ENCODE data around the gene C6orf120.
A peak's percentile ranks its signal among the peaks of the same experiment; 100 is the strongest.

C6orf120 gene

GRCh38 chr6:169701954-169702839 is at the start of gene C6orf120, which contains the start of gene WDR27:
TSS of gene C6orf120 (plus strand) at chr6:169702126. CDS start at chr6:169702460, 334 bp downstream.
TSS of gene WDR27 (minus strand) at chr6:169702029. CDS start at chr6:169689005, 13,024 bp downstream.
- peaks cover 60% of the 10 kb centered on the region for H3K79me2 ChIP-seq (ENCODE audit: low read length)

DNA sequence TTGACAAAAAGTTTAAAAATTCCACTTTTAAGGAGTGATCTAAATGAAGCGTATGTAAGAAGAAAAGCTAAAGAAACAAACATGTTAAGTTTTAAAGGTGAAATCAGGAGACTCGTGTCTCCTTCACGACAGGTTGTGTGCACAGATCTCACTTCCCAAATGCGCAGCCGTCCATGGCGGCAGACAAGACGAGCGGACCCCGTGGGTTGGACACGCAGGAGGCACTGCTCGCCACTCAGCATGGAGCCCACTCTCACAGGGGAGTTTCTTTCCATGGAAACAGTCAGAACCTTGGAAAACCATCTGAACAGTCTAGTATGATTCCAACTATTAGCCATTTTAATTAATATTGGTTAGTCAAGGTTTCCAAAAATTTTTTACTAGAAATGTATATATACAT is 49.0 kb upstream of the C6orf120 start:
- Histone ChIP-seq H3K4me1 (ENCODE audit: low read length) (peaks cover 6% of the 10 kb centered on the region; the same call in 1 of the 2 replicates), H3K4me3 (ENCODE audit: low read length) (no peak overlapping the region), H3K36me3 (replicated peaks; ENCODE audit: low read depth, low read length) (no peaks in the 10 kb centered on the region), H3K27ac (ENCODE audit: low read length) (no peak overlapping the region), H2AFZ (ENCODE audit: low read depth, low read length) (no peak overlapping the region), H3K9me3 (ENCODE audit: insufficient read depth, low read length) (no peaks in the 10 kb centered on the region), H3K79me2 (ENCODE audit: low read length) (no peaks in the 10 kb centered on the region), H4K20me1 (ENCODE audit: insufficient read depth, low read length) (no peaks in the 10 kb centered on the region), H3K4me2 (ENCODE audit: low read length) (no peak overlapping the region), H3K27me3 (ENCODE audit: low read depth, low read length) (no peaks in the 10 kb centered on the region), H3K9ac (ENCODE audit: low read length) (no peak overlapping the region)
- TF ChIP-seq CTCF (IDR thresholded peaks at IDR 0.05; ENCODE audit: low read depth, low read length) (no peak), EZH2phosphoT487 (IDR thresholded peaks at IDR 0.05; ENCODE audit: low read depth) (no peak)

More at GRCh38 chr6:169701954-169702839, at the start of gene C6orf120, which contains the start of gene WDR27:
- peak within 1 kb of the TSS; percentile 72; the same call in 1 of the 2 replicates for H2AFZ ChIP-seq (ENCODE audit: low read depth, low read length)
- peak within 1 kb of the TSS; percentile 97 for H3K4me3 ChIP-seq (ENCODE audit: low read length)
- peak within 1 kb of the TSS; percentile 70 for H3K27ac ChIP-seq (ENCODE audit: low read length)
- no peaks in the 10 kb centered on the region for H3K27me3 ChIP-seq (ENCODE audit: low read depth, low read length)
- H4K20me1 ChIP-seq (ENCODE audit: insufficient read depth, low read length): 0 out of 2 replicates have a peak, but pooled peaks cover 17% of the 10 kb centered on the region
- peak within 1 kb of the TSS; percentile 96 for H3K4me2 ChIP-seq (ENCODE audit: low read length)
- H3K36me3 ChIP-seq (replicated peaks; ENCODE audit: low read depth, low read length): peaks cover 3% of the 10 kb centered on the region
- peak within 1 kb of the TSS; percentile 94 for H3K9ac ChIP-seq (ENCODE audit: low read length)
- TF ChIP-seq EZH2phosphoT487 (IDR thresholded peaks at IDR 0.05; ENCODE audit: low read depth): no peak
- 0 out of 2 replicates have a peak, but pooled peaks have one; percentile 6 for TF ChIP-seq CTCF (IDR thresholded peaks at IDR 0.05; ENCODE audit: low read depth, low read length)
- peaks cover 22% of the 10 kb centered on the region for H3K4me1 ChIP-seq (ENCODE audit: low read length)
- H3K9me3 ChIP-seq (ENCODE audit: insufficient read depth, low read length): no peaks in the 10 kb centered on the region

- Histone ChIP-seq H3K4me1 (ENCODE audit: low read length) (peaks cover 6% of the 10 kb centered on the region; the same call in 1 of the 2 replicates), H3K4me3 (ENCODE audit: low read length) (no peak overlapping the region), H3K79me2 (ENCODE audit: low read length) (no peaks in the 10 kb centered on the region), H3K27ac (ENCODE audit: low read length) (no peak overlapping the region), H4K20me1 (ENCODE audit: insufficient read depth, low read length) (no peaks in the 10 kb centered on the region), H3K9ac (ENCODE audit: low read length) (no peak overlapping the region), H3K27me3 (ENCODE audit: low read depth, low read length) (no peaks in the 10 kb centered on the region), H3K36me3 (replicated peaks; ENCODE audit: low read depth, low read length) (no peaks in the 10 kb centered on the region), H3K9me3 (ENCODE audit: insufficient read depth, low read length) (no peaks in the 10 kb centered on the region), H2AFZ (ENCODE audit: low read depth, low read length) (peak overlapping the region; percentile 83; the same call in 1 of the 2 replicates), H3K4me2 (ENCODE audit: low read length) (no peak overlapping the region; the same call in 1 of the 2 replicates)
- TF ChIP-seq CTCF (IDR thresholded peaks at IDR 0.05; ENCODE audit: low read depth, low read length) (no peak), EZH2phosphoT487 (IDR thresholded peaks at IDR 0.05; ENCODE audit: low read depth) (no peak)
Measured at GRCh38 chr6:169653691-169654090, 48.2 kb upstream of the C6orf120 start.
